Measurements from ENCODE around the gene COL15A1. TPM values are rescaled to one million over a fixed set of nuclear protein-coding genes. Genes with fewer than 3 reads are reported as not detected.

COL15A1 gene
- total and polyA plus RNA-seq, 8 donors, result 10.7 to 173 (median 27.8) TPM

DNA sequence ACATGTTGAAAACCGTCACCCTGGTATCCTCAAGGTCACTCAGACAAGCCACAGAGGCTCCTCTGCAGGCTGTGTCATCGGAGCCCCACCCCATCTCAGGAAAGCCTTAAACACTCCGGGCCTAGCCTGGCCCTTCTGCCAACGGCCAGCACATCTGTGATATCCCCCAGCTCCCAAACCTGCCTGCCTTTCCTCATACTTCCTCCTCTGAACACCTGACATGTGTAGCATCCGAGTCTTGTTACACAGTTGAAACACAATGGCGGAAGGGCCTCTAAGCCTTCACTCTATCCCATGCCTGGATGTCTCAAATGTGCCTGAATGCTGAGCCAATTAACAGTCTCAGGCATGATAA lies 128.3 kb downstream of the COL15A1 start:
- H3K36me3 ChIP-seq, result peaks cover under 1 to 31% (median 8%) of the 10 kb centered on the region in 4 donors
- H3K27me3 ChIP-seq, result no peaks in the 10 kb centered on the region
- DNase-seq, result no peak
- no peak for TF ChIP-seq EP300 (IDR thresholded peaks at IDR 0.05)
- TF ChIP-seq POLR2A (IDR thresholded peaks at IDR 0.05), result no peak
- TF ChIP-seq, protein P1, sequence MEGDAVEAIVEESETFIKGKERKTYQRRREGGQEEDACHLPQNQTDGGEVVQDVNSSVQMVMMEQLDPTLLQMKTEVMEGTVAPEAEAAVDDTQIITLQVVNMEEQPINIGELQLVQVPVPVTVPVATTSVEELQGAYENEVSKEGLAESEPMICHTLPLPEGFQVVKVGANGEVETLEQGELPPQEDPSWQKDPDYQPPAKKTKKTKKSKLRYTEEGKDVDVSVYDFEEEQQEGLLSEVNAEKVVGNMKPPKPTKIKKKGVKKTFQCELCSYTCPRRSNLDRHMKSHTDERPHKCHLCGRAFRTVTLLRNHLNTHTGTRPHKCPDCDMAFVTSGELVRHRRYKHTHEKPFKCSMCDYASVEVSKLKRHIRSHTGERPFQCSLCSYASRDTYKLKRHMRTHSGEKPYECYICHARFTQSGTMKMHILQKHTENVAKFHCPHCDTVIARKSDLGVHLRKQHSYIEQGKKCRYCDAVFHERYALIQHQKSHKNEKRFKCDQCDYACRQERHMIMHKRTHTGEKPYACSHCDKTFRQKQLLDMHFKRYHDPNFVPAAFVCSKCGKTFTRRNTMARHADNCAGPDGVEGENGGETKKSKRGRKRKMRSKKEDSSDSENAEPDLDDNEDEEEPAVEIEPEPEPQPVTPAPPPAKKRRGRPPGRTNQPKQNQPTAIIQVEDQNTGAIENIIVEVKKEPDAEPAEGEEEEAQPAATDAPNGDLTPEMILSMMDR (IDR thresholded peaks at IDR 0.05), result no peak
- TF ChIP-seq POLR2AphosphoS5 (IDR thresholded peaks at IDR 0.05), result no peak
- intact Hi-C loops (cut with DNase I; ENCODE audit: low total_unique reads), result no loop called here
- H3K27ac ChIP-seq, result peak overlapping the region in 3 of 5 donors; percentile 7 to 26 (median 10)
- no peaks in the 10 kb centered on the region for H3K9me3 ChIP-seq
- peaks cover 0 to 9% (median 4%) of the 10 kb centered on the region in 4 donors for H3K4me1 ChIP-seq
- WGBS, 5 donors, result 70 to 87% (median 78%) methylated on average over 6 of the region's 6 CpGs
- H3K4me3 ChIP-seq, result no peak overlapping the region

DNA sequence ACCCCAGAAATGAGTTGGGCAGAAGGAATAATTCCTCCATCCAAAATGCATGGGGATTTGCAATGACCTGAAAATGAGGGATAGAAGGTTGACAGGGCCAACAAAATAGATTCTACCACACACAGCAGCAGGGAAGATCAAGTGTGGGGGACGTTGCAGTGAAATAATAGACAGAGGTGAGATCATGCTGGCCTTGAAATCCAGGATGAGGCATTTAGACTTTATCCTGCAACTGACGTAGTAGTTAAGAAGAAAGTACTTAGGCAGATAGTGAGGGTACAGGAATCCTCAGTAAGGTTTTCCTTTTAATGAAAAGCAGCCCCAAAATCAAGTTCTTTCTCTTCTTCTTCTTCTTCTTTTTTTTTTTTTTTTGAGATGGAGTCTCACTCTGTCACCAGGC lies 129.6 kb downstream of the COL15A1 start:
- DNase-seq, result no peak
- H3K27ac ChIP-seq, result no peak overlapping the region
- WGBS, 5 donors, result 58 to 67% (median 64%) methylated on average over 2 of the region's 2 CpGs
- H3K4me1 ChIP-seq, result peaks cover 0 to 11% (median 5%) of the 10 kb centered on the region in 4 donors
- intact Hi-C loops (cut with DNase I; ENCODE audit: low total_unique reads), result no loop called here
- no peaks in the 10 kb centered on the region for H3K27me3 ChIP-seq
- H3K9me3 ChIP-seq, result no peaks in the 10 kb centered on the region
- TF ChIP-seq EP300 (IDR thresholded peaks at IDR 0.05) (no peak), POLR2AphosphoS5 (IDR thresholded peaks at IDR 0.05) (no peak), POLR2A (IDR thresholded peaks at IDR 0.05) (no peak)
- TF ChIP-seq, protein P1 (IDR thresholded peaks at IDR 0.05), result no peak
- no peak overlapping the region for H3K4me3 ChIP-seq
- peaks cover 0 to 18% (median 4%) of the 10 kb centered on the region in 4 donors for H3K36me3 ChIP-seq

DNA sequence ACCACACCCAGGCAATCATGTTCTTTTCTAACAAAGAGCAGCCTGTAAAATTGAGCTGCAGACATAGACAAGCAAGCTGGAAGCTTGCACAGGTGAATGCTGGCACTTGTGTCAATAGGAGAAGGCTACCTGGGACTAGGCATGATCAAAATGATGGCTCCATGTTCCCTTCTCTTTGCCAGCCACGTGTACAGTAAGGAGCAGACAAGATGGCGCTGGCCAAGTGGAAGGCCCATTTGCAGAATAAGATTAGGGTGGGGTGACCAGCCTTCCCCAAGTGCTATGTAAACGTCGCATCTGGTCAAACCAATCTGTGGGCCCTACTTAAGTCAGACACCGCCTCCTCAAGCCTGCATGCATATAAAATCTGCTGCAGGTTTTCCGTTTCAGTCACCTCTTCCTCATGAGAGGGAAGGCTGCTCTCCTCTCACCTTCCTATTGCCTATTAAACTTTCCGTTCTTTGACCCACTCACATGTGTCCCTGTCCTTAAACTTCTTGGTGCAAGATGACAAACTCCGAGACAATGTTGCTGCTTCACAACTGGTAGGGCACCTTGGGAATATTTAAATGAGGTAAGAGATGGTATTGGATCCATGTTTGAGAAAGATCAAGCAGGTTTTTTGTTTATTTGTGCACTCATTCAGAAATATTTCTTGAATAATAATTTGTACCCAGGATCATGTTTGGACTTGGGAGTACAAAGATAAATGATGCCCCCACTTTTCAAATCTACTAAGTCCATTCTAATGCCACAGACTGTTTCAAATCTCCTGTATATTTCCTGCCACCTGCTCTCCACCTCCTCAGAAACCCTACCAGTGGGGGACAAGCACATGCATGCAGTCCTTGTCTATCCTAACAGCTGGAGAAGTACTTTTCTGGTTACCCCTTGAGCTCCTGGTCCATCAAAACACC lies 130.5 kb downstream of the COL15A1 start:
- TF ChIP-seq, protein P1 (IDR thresholded peaks at IDR 0.05), result no peak
- TF ChIP-seq POLR2AphosphoS5 (IDR thresholded peaks at IDR 0.05) (no peak), POLR2A (IDR thresholded peaks at IDR 0.05) (no peak), EP300 (IDR thresholded peaks at IDR 0.05) (no peak)
- Histone ChIP-seq H3K36me3 (peaks cover 0 to 9% (median 0%) of the 10 kb centered on the region in 4 donors), H3K27me3 (no peaks in the 10 kb centered on the region), H3K27ac (no peak overlapping the region), H3K4me1 (peaks cover 0 to 11% (median 5%) of the 10 kb centered on the region in 4 donors), H3K9me3 (no peaks in the 10 kb centered on the region), H3K4me3 (no peak overlapping the region)
- WGBS, 5 donors, result 82 to 92% (median 87%) methylated on average over 7 to 8 of the region's 8 CpGs
- intact Hi-C loops (cut with DNase I; ENCODE audit: low total_unique reads), result no loop called here
- DNase-seq, result no peak

DNA sequence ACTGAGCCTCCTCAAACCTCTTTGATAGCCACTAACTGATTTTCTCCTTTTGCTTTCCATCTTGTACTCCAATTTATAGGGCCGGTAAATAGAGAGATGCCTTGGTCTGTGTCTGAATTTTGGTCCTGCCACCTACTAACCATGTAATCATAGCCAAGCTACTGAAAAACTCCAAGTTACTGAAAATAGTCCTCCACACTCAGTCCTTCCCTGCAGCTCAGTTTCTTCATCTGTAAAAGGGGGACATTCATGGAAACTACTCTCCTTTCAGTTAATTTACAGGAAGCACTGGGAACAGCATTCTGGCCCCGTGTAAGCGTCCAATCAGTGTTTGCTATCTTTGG lies 131.2 kb downstream of the COL15A1 start:
- no peaks in the 10 kb centered on the region for H3K27me3 ChIP-seq
- H3K36me3 ChIP-seq, result peaks cover 0 to 2% (median 0%) of the 10 kb centered on the region in 4 donors
- no peak for DNase-seq
- H3K4me3 ChIP-seq, result no peak overlapping the region
- H3K9me3 ChIP-seq, result no peaks in the 10 kb centered on the region
- 66 to 84% (median 82%) methylated on average over 3 of the region's 3 CpGs for WGBS, 5 donors
- H3K4me1 ChIP-seq, result peaks cover 0 to 11% (median 5%) of the 10 kb centered on the region in 4 donors
- TF ChIP-seq EP300 (IDR thresholded peaks at IDR 0.05) (no peak), POLR2AphosphoS5 (IDR thresholded peaks at IDR 0.05) (no peak), POLR2A (IDR thresholded peaks at IDR 0.05) (no peak)
- TF ChIP-seq, protein P1 (IDR thresholded peaks at IDR 0.05), result no peak
- H3K27ac ChIP-seq, result no peak overlapping the region
- intact Hi-C loops (cut with DNase I; ENCODE audit: low total_unique reads), result no loop called here

All from stomach (tissue), 9 donors.